ENCODE measurements around the gene PFDN1.

- TF ChIP-seq CTCF (IDR thresholded peaks at IDR 0.05): no peak
- TF ChIP-seq ZFX (IDR thresholded peaks at IDR 0.05; ENCODE audit: borderline replicate concordance): no peak
Measured at GRCh38 chr5:140324041-140324600, 21.2 kb upstream of the PFDN1 start.
